ENCODE measurements around the gene RNPS1. TPM values are rescaled to one million over a fixed set of nuclear protein-coding genes. Genes with fewer than 3 reads are reported as not detected.
A peak's percentile ranks its signal among the peaks of the same experiment; 100 is the strongest.

The RNPS1 gene
- total RNA-seq, 2 experiments from 2014 or later, result 230 to 238 TPM

GRCh38 chr16:2208772-2209171 lies 59.2 kb downstream of the RNPS1 start:
- Mint-ChIP-seq H3K9me3 (no peaks in the 10 kb centered on the region), H3K36me3 (ENCODE audit: low read depth) (peaks cover 20% of the 10 kb centered on the region), H3K27me3 (no peaks in the 10 kb centered on the region), H3K4me1 (peaks cover 40% of the 10 kb centered on the region), H3K4me3 (no peak overlapping the region), H3K27ac (no peak overlapping the region)
- ChIA-PET CTCF (no interaction called here), POLR2A (no interaction called here)
- no peak for DNase-seq

GRCh38 chr16:2208308-2208707 lies 59.6 kb downstream of the RNPS1 start:
- no peak for DNase-seq
- ChIA-PET POLR2A (no interaction called here), CTCF (interaction anchor here (0.6 kb wide), 1 partner anchor 323 kb away, joined by 4 read pairs; no protein-coding TSS in a partner anchor)
- no peak overlapping the region for H3K4me3 Mint-ChIP-seq
- peaks cover 40% of the 10 kb centered on the region for H3K4me1 Mint-ChIP-seq
- H3K27ac Mint-ChIP-seq, result no peak overlapping the region
- H3K36me3 Mint-ChIP-seq (ENCODE audit: low read depth), result peaks cover 18% of the 10 kb centered on the region
- no peaks in the 10 kb centered on the region for H3K27me3 Mint-ChIP-seq
- no peaks in the 10 kb centered on the region for H3K9me3 Mint-ChIP-seq

GRCh38 chr16:2207872-2208271 lies 60.1 kb downstream of the RNPS1 start:
- peaks cover 16% of the 10 kb centered on the region for H3K36me3 Mint-ChIP-seq (ENCODE audit: low read depth)
- no peak overlapping the region for H3K27ac Mint-ChIP-seq
- peak overlapping the region; percentile 58 for H3K4me3 Mint-ChIP-seq
- H3K27me3 Mint-ChIP-seq, result no peaks in the 10 kb centered on the region
- ChIA-PET CTCF (interaction anchor here (0.6 kb wide), 1 partner anchor 323 kb away, joined by 4 read pairs; no protein-coding TSS in a partner anchor), POLR2A (no interaction called here)
- H3K4me1 Mint-ChIP-seq, result peaks cover 36% of the 10 kb centered on the region
- no peak for DNase-seq
- no peaks in the 10 kb centered on the region for H3K9me3 Mint-ChIP-seq

- Mint-ChIP-seq H3K9me3 (no peaks in the 10 kb centered on the region), H3K27ac (peak overlapping the region; percentile 19), H3K36me3 (ENCODE audit: low read depth) (peaks cover 15% of the 10 kb centered on the region), H3K4me1 (peaks cover 26% of the 10 kb centered on the region), H3K27me3 (peaks cover 3% of the 10 kb centered on the region), H3K4me3 (peak overlapping the region; percentile 76)
- DNase-seq, result no peak
- ChIA-PET POLR2A (no interaction called here), CTCF (interaction anchor here (0.6 kb wide), 1 partner anchor 40 kb away, joined by 3 read pairs; no protein-coding TSS in a partner anchor)
Observed at GRCh38 chr16:2206780-2207433, 61.0 kb downstream of the RNPS1 start.

GRCh38 chr16:2206420-2206779 lies 61.5 kb downstream of the RNPS1 start:
- DNase-seq, result no peak
- peaks cover 4% of the 10 kb centered on the region for H3K27me3 Mint-ChIP-seq
- peaks cover 15% of the 10 kb centered on the region for H3K36me3 Mint-ChIP-seq (ENCODE audit: low read depth)
- H3K9me3 Mint-ChIP-seq, result no peaks in the 10 kb centered on the region
- peak overlapping the region; percentile 84 for H3K27ac Mint-ChIP-seq
- H3K4me1 Mint-ChIP-seq, result peaks cover 24% of the 10 kb centered on the region
- ChIA-PET POLR2A (no interaction called here), CTCF (interaction anchor here (0.6 to 1.4 kb wide), 2 partner anchors 9 to 41 kb away, joined by 3 read pairs; partner anchors contain the start of gene PGP)
- peak overlapping the region; percentile 76 for H3K4me3 Mint-ChIP-seq

GRCh38 chr16:2205967-2206313 lies 62.0 kb downstream of the RNPS1 start:
- DNase-seq, result no peak
- Mint-ChIP-seq H3K36me3 (ENCODE audit: low read depth) (peaks cover 15% of the 10 kb centered on the region), H3K9me3 (no peaks in the 10 kb centered on the region), H3K4me1 (peaks cover 24% of the 10 kb centered on the region), H3K27me3 (peaks cover 4% of the 10 kb centered on the region), H3K27ac (peak overlapping the region; percentile 84), H3K4me3 (peak overlapping the region; percentile 76)
- POLR2A ChIA-PET, result no interaction called here
- CTCF ChIA-PET, result interaction anchor here (1.4 kb wide), 1 partner anchor 9 kb away, joined by 3 read pairs; the partner anchor contains the start of gene PGP

- Mint-ChIP-seq H3K9me3 (no peaks in the 10 kb centered on the region), H3K27me3 (peaks cover 4% of the 10 kb centered on the region)
- CTCF ChIA-PET, result interaction anchor here (1.4 kb wide), 1 partner anchor 10 kb away, joined by 3 read pairs; the partner anchor contains the start of gene PGP
Observed at GRCh38 chr16:2205104-2205966, 62.6 kb downstream of the RNPS1 start, which contains the start of gene MLST8. TSS of gene MLST8 (plus strand) at chr16:2205454. CDS start at chr16:2206086, 632 bp downstream.

GRCh38 chr16:2204416-2205103 lies 63.4 kb downstream of the RNPS1 start:
- peak overlapping the region; percentile 71 for H3K27ac Mint-ChIP-seq
- peaks cover 15% of the 10 kb centered on the region for H3K36me3 Mint-ChIP-seq (ENCODE audit: low read depth)
- CTCF ChIA-PET, result interaction anchor here (0.6 kb wide), 1 partner anchor 1774 kb away, joined by 3 read pairs; no protein-coding TSS in a partner anchor
- H3K9me3 Mint-ChIP-seq, result no peaks in the 10 kb centered on the region
- peaks cover 7% of the 10 kb centered on the region for H3K27me3 Mint-ChIP-seq
- peaks cover 24% of the 10 kb centered on the region for H3K4me1 Mint-ChIP-seq
- peak overlapping the region; percentile 69 for H3K4me3 Mint-ChIP-seq
- no peak for DNase-seq
- POLR2A ChIA-PET, result no interaction called here

More at GRCh38 chr16:2205104-2205966, 62.6 kb downstream of the RNPS1 start, which contains the start of gene MLST8:
- peak; percentile 88 for DNase-seq
- Mint-ChIP-seq H3K27ac (peak within 1 kb of the TSS; percentile 87), H3K4me3 (peak within 1 kb of the TSS; percentile 77), H3K36me3 (ENCODE audit: low read depth) (peaks cover 15% of the 10 kb centered on the region), H3K4me1 (peaks cover 24% of the 10 kb centered on the region)
- POLR2A ChIA-PET, result no interaction called here

Small RNA genes within 50 kb of the gene (microRNA-seq; reads per million reads assigned to microRNA genes)
- not detected for gene MIR3677 (ENCODE audit: borderline microRNAs expressed, borderline replicate concordance)
- gene MIR4717 (ENCODE audit: borderline microRNAs expressed, borderline replicate concordance), result not detected

Other genes starting within 250 kb of the RNPS1 start
- under 1 TPM; 0.42 to 0.69 TPM for gene NPW, start 248.3 kb downstream of the RNPS1 start, total RNA-seq
- 1 to 10 TPM; 1.1 to 1.4 TPM for gene NHERF2, start 241.2 kb downstream of the RNPS1 start, total RNA-seq
- gene NTHL1, start 220.3 kb downstream of the RNPS1 start, total RNA-seq, result 10 to 100 TPM; 23.8 to 34.4 TPM
- 100 to 1,000 TPM; 112 to 115 TPM for gene TSC2, start 220.1 kb downstream of the RNPS1 start, total RNA-seq
- gene PKD1, start 132.2 kb downstream of the RNPS1 start, total RNA-seq, result 10 to 100 TPM; 72.9 to 77.2 TPM
- under 1 TPM; 0.20 to 0.42 TPM for gene RAB26, start 119.5 kb downstream of the RNPS1 start, total RNA-seq
- 10 to 100 TPM; 55.6 to 59.7 TPM for gene TRAF7, start 112.3 kb downstream of the RNPS1 start, total RNA-seq
- under 1 TPM; 0.07 to 0.19 TPM for gene CASKIN1, start 71.5 kb downstream of the RNPS1 start, total RNA-seq
- gene MLST8, start 62.7 kb downstream of the RNPS1 start, total RNA-seq, result 10 to 100 TPM; 35.9 to 36.4 TPM
- gene BRICD5, start 57.3 kb downstream of the RNPS1 start, total RNA-seq, result 10 to 100 TPM; 13.9 to 17.4 TPM
- 10 to 100 TPM; 19.4 to 22.9 TPM for gene PGP, start 53.3 kb downstream of the RNPS1 start, total RNA-seq
- gene E4F1, start 44.5 kb downstream of the RNPS1 start, total RNA-seq, result 10 to 100 TPM; 28.8 to 32.6 TPM
- gene DNASE1L2, start 31.7 kb downstream of the RNPS1 start, total RNA-seq, result 1 to 10 TPM; 2.0 to 3.4 TPM
- 10 to 100 TPM; 30.8 to 42.5 TPM for gene ECI1, start 16.5 kb downstream of the RNPS1 start, total RNA-seq
- gene ABCA3, start 72.6 kb upstream of the RNPS1 start, total RNA-seq, result 1 to 10 TPM; 5.0 to 6.0 TPM
- gene CCNF, start 161.3 kb upstream of the RNPS1 start, total RNA-seq, result 100 to 1,000 TPM in 1 of 2 experiments, 10 to 100 TPM in 1; 99.3 to 101 TPM
- gene TEDC2, start 192.0 kb upstream of the RNPS1 start, total RNA-seq, result 10 to 100 TPM; 15.5 to 21.4 TPM
- gene NTN3, start 203.2 kb upstream of the RNPS1 start, total RNA-seq, result not detected
- 1 to 10 TPM; 8.1 TPM for gene TBC1D24, start 207.0 kb upstream of the RNPS1 start, total RNA-seq
- gene ATP6V0C, start 245.8 kb upstream of the RNPS1 start, total RNA-seq, result 100 to 1,000 TPM; 103 to 111 TPM